ENCODE data around the gene TDRD7. TPM values are rescaled to one million over a fixed set of nuclear protein-coding genes. Genes with fewer than 3 reads are reported as not detected.
A peak's percentile ranks its signal among the peaks of the same experiment; 100 is the strongest.

TDRD7 gene
- total and polyA plus RNA-seq, 9 of the 15 experiments (the other 6 are each of a cell fraction or from before 2014, with no cell fraction given) = 2.2 to 7.7 (median 5.2) TPM

- no peak for DNase-seq (ENCODE audit: extremely low read depth in 1 of 4, low spot score in 3 of 4)
- FAIRE-seq = peak; percentile 32
Measured at GRCh38 chr9:97390791-97391406, 21.0 kb upstream of the TDRD7 start.

More at GRCh38 chr9:97390791-97391406, 21.0 kb upstream of the TDRD7 start:
- TF ChIP-seq CREB1 (IDR thresholded peaks at IDR 0.05) = no peak
- no peak for TF ChIP-seq CREB1 (CRISPR knock-in tag; IDR thresholded peaks at IDR 0.05)
- TF ChIP-seq SNIP1 (IDR thresholded peaks at IDR 0.05; ENCODE audit: low read depth) = no peak
- no peak for TF ChIP-seq LCOR (CRISPR knock-in tag; IDR thresholded peaks at IDR 0.05)
- no peak for TF ChIP-seq TAF1 (IDR thresholded peaks at IDR 0.05; ENCODE audit: control insufficient read depth, extremely low read depth, insufficient read depth, low read length, severe bottlenecking)
- TF ChIP-seq ZNF507 (tag; conservative IDR thresholded peaks at IDR 0.05) = no peak
- TF ChIP-seq CHD2 (IDR thresholded peaks at IDR 0.05; ENCODE audit: low read depth, low read length) = peak; percentile 78
- no peak for TF ChIP-seq GTF2B (IDR thresholded peaks at IDR 0.05; ENCODE audit: extremely low read depth, insufficient read length)
- TF ChIP-seq ZNF740 (CRISPR knock-in tag; IDR thresholded peaks at IDR 0.05) = no peak
- TF ChIP-seq ZNF740 (tag; IDR thresholded peaks at IDR 0.05) = no peak
- TF ChIP-seq ZNF431 (CRISPR knock-in tag; IDR thresholded peaks at IDR 0.05) = peak; percentile 86
- TF ChIP-seq OTX1 (CRISPR knock-in tag; IDR thresholded peaks at IDR 0.05) = no peak
- no peak for TF ChIP-seq CEBPB (tag; IDR thresholded peaks at IDR 0.05)
- TF ChIP-seq TGIF2 (CRISPR knock-in tag; IDR thresholded peaks at IDR 0.05) = no peak
- TF ChIP-seq MTA2 (IDR thresholded peaks at IDR 0.05; ENCODE audit: low read depth) = no peak
- no peak for TF ChIP-seq MLLT1 (IDR thresholded peaks at IDR 0.05)
- TF ChIP-seq ZBTB49 (CRISPR knock-in tag; IDR thresholded peaks at IDR 0.05; ENCODE audit: borderline replicate concordance) = no peak
- no peaks in the 10 kb centered on the region for H3K9me3 ChIP-seq (replicated peaks; ENCODE audit: control insufficient read depth, insufficient read depth, low read depth, low read length)
- 3% methylated on average over 10 of the region's 10 CpGs for WGBS (ENCODE audit: insufficient coverage, low coverage, missing lambda C conversion rate)
- H3K36me3 ChIP-seq (ENCODE audit: control insufficient read depth, insufficient read depth, low read length) = no peaks in the 10 kb centered on the region
- 0 out of 2 replicates have a peak overlapping the region, but pooled peaks have one; percentile 36 for H2AFZ ChIP-seq (ENCODE audit: low read depth, low read length)
- CTCF ChIA-PET (ENCODE audit: low intra/inter-chr PET ratio) = no interaction called here
- H3K4me3 ChIP-seq = no peak overlapping the region
- peaks cover 3% of the 10 kb centered on the region; the same call in 1 of the 2 replicates for H4K20me1 ChIP-seq (replicated peaks; ENCODE audit: control insufficient read depth, insufficient read depth, low read length)
- H3K9ac ChIP-seq (ENCODE audit: insufficient read depth in 1 of 2, low read depth in 2 of 2, low read length in 2 of 2) = no peak overlapping the region
- in situ Hi-C loops (cut with MboI) (no loop called here), intact Hi-C loops (cut with micrococcal nuclease) (no loop called here)
- no peaks in the 10 kb centered on the region for H3K9me1 ChIP-seq (ENCODE audit: control insufficient read depth, insufficient read depth, low read length)
- peaks cover 5 to 15% of the 10 kb centered on the region in 2 experiments; a peak in 3 of 5 replicates for H3K4me1 ChIP-seq (replicated peaks in 1 of 2; ENCODE audit: control insufficient read depth in 2 of 2, insufficient read depth in 2 of 2, low read length in 2 of 2)
- peaks cover 6 to 20% of the 10 kb centered on the region in 2 experiments; a peak in 4 of 5 replicates for H3K27me3 ChIP-seq (ENCODE audit: control insufficient read depth in 2 of 2, insufficient read depth in 2 of 2, low read length in 2 of 2)
- POLR2A ChIA-PET = interaction anchor here (1.0 kb wide), 1 partner anchor 22 kb away, joined by 4 read pairs; no protein-coding TSS in a partner anchor
- no peaks in the 10 kb centered on the region for H3K79me2 ChIP-seq (ENCODE audit: control insufficient read depth, insufficient read depth, low read length)
- no peak overlapping the region for H3K27ac ChIP-seq (ENCODE audit: extremely low read depth, low read depth, low read length)
- H3K4me2 ChIP-seq (ENCODE audit: insufficient read depth, low read length) = no peak overlapping the region
- no TSS peak for BruUV-seq (replicated peaks)
- ATAC-seq = 0 out of 3 replicates have a peak, but pooled peaks have one; percentile 8

All from K562 (cell line).